GM12865 (cell line): Measurements from ENCODE around the gene CFAP73.
"Not testable (repeated sequence)": the region's sequence is repeated elsewhere in the genome, so short reads cannot be mapped to it uniquely, and the experiment has no call there.

Experiments used
- DNase-seq: peaks from one replicate; pipeline ENCODE4 v3.0.0; 2010; ENCODE audit warnings: low read depth
- H3K4me3 ChIP-seq: 2 replicates; pipeline ENCODE4 v1.5.1; 2011; ENCODE audit warnings: mild to moderate bottlenecking, low read depth, low read length, control low read depth
- TF ChIP-seq, protein P1 (sequence below): IDR thresholded peaks from 2 replicates; pipeline ENCODE4 v1.5.1; 2011; ENCODE audit warnings: low read length, control low read depth, low read depth, inconsistent platforms; ENCODE audit not compliant: insufficient read depth; ENCODE audit errors: missing control alignments

Gene CFAP73

DNA sequence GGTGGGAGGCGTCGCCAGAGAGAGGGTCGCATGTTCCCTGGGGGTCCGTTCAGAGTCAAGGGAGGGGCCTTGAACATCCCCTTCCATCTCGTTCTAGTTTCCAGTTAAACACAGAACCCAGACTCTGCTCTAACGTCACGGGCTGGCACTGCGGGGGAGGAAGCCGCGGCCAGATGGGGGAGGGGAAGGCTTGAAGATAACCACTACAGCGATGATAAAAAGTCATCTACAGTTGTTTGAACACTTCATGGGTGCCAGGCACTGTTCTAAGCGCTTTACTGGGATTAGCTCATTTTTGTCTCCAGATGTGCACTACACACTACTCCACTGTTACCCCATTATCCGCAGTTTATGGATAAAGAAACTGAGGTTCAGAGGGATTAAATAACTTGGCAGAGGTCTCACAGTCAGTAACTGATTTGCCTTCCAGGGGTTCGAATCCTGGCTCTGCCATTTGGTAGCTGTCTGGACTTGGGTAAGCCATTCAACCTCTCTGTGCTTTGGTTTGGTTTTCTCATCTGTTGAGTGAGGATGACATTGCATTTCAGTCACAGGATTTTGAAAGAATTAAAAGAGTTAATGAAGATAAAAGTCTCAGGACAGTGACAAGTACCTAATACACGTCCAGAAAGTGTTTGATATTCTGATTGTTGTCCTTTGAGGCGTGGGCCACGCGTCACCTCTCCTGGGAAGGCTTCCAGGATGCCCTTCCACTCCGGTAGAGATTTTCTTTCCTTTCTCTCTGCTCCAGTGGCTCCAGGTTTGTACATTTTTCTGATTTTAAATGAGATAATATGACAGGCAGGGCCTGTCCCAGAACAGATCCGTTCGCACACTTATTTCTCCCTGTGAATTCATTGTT, 13.2 kb upstream of the CFAP73 start:
- no peak overlapping the region for H3K4me3 ChIP-seq
- TF ChIP-seq, protein P1, sequence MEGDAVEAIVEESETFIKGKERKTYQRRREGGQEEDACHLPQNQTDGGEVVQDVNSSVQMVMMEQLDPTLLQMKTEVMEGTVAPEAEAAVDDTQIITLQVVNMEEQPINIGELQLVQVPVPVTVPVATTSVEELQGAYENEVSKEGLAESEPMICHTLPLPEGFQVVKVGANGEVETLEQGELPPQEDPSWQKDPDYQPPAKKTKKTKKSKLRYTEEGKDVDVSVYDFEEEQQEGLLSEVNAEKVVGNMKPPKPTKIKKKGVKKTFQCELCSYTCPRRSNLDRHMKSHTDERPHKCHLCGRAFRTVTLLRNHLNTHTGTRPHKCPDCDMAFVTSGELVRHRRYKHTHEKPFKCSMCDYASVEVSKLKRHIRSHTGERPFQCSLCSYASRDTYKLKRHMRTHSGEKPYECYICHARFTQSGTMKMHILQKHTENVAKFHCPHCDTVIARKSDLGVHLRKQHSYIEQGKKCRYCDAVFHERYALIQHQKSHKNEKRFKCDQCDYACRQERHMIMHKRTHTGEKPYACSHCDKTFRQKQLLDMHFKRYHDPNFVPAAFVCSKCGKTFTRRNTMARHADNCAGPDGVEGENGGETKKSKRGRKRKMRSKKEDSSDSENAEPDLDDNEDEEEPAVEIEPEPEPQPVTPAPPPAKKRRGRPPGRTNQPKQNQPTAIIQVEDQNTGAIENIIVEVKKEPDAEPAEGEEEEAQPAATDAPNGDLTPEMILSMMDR = no peak
- DNase-seq = no peak

DNA sequence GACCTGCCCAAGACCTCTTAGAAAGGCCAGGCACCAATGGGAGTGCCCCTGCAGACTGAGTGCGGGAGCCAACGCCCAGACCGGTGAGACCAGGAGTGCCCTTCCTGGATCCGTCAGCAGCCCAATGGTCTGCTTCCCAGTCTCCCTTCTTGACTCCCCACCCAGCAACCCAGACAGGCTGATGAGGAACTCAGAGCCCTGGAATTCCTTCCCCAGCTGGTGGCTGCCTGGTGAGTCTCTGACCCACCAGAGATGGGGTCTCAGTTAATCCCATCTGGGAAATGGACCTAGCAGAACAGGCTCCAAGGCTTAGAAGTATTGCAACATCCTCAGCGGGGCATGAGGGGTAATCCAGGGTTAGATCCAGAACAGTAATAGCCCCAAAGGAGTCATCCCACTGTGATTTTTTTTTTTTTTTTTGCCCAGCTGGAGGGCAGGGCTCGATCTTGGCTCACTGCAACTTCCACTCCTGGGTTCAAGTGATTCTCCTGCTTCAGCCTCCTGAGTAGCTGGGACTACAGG, 12.5 kb upstream of the CFAP73 start:
- DNase-seq = no peak
- H3K4me3 ChIP-seq = no peak overlapping the region
- TF ChIP-seq, protein P1 = no peak

DNA sequence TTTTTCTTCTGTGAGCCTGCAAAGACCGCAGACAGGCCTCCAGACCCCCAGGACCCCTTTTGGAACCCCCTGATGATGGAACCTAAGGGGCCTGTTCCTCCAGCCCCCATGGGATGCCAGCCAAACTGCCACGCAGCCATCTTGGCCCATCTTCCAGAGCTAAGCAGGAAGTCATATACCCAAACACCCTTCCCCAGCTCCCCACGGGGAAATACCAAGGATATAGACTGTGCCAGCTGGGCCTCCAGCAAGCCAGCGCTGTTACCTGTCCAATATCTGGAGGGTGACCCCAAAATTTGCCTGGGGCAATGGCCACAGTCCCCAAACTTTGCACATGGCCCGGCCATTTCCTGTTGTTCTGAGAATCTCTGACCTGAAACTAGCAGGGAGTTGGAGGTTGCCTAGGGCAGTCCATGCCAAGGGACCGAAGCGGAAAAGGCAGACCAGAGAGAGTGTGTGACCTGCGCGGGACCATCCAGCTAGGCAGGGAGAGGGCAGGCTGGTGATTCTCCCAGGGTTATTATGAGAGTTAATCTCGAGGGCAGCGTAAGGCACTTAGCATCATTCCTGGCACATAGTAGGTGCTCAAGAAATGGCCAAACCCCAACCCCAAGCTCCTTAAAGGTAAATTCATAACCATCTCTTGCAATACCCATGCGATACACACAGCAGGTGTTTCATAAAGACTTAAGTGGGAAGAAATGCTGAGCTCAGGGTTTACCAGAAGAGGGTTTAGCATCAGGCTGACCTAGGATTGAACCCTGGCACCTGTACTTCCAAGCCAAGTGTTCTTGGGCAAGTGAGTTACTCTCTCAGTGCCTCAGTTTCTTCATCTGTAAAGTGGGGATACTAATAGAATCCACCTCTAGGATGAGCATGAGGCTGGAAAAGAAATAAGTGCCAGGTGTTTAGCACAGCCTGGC, 11.4 kb upstream of the CFAP73 start:
- TF ChIP-seq, protein P1 = no peak
- DNase-seq = no peak
- no peak overlapping the region for H3K4me3 ChIP-seq

DNA sequence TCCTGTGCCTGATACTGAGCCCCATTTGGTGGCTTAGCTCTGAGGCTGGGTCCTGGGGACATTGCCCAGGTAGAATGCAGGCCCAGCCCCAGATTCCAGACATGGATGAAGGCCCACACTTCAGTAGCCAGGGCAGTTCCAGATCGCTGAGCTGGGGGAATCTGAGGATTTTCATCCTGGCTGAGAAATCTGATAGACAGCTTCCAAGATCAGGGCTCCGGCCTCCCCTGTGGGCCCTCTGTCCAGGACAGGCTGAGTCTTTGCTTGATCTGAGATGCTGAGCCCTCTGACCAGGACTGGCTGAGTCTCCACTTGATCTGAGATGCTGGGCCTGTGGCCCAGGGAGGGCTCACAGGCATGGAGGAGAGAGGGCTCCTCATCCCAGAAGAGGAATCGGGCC, 10.7 kb upstream of the CFAP73 start:
- TF ChIP-seq, protein P1 = no peak
- no peak for DNase-seq

GRCh38 chr12:113140706-113141105, 8.8 kb upstream of the CFAP73 start:
- DNase-seq = no peak
- TF ChIP-seq, protein P1 = no peak
- H3K4me3 ChIP-seq = no peak overlapping the region

More for the DNA sequence above, 10.7 kb upstream of the CFAP73 start:
- no peak overlapping the region for H3K4me3 ChIP-seq

GRCh38 chr12:113141716-113142115, 7.8 kb upstream of the CFAP73 start:
- not testable (repeated sequence) for DNase-seq, H3K4me3 ChIP-seq
